HepG2 (cell line): Measurements from ENCODE around the gene SNX15. TPM values are rescaled to one million over a fixed set of nuclear protein-coding genes. Genes with fewer than 3 reads are reported as not detected.
A peak's percentile ranks its signal among the peaks of the same experiment; 100 is the strongest.

Source experiments
- AHR ChIP-seq: IDR thresholded peaks from 2 replicates; pipeline ENCODE4 v1.6.1; 2018; ENCODE audit warnings: missing genetic modification reagents, missing compliant biosample characterization
- ARID4A ChIP-seq: sonication (generic); formaldehyde crosslinking; IDR thresholded peaks from 2 replicates; pipeline ENCODE4 v1.5.0; 2020; ENCODE audit warnings: mild to moderate bottlenecking, missing genetic modification reagents, borderline replicate concordance
- BCLAF1 ChIP-seq: fragments of 450-650 bp; IDR thresholded peaks from 2 replicates; pipeline ENCODE4 v1.6.1; 2017; ENCODE audit warnings: mild to moderate bottlenecking
- BRD4 ChIP-seq: sonication (generic); formaldehyde crosslinking; IDR thresholded peaks from 2 replicates; pipeline ENCODE4 v1.4.0; 2020; ENCODE audit warnings: missing genetic modification reagents
- CENPT ChIP-seq: sonication (generic); formaldehyde crosslinking; IDR thresholded peaks from 2 replicates; pipeline ENCODE4 v1.8.0; 2022; ENCODE audit warnings: low read depth, mild to moderate bottlenecking, moderate library complexity, missing genetic modification reagents
- FOXM1 ChIP-seq: sonication (generic); formaldehyde crosslinking; IDR thresholded peaks from 2 replicates; pipeline ENCODE4 v1.5.0; 2020; ENCODE audit warnings: missing genetic modification reagents
- MAFG ChIP-seq: sonication (generic); formaldehyde crosslinking; IDR thresholded peaks from 2 replicates; pipeline ENCODE4 v1.5.1; 2020; ENCODE audit warnings: mild to moderate bottlenecking, missing genetic modification reagents
- PHF21A ChIP-seq: sonication (generic); formaldehyde crosslinking; IDR thresholded peaks from 2 replicates; pipeline ENCODE4 v1.5.0; 2020; ENCODE audit warnings: mild to moderate bottlenecking, missing genetic modification reagents
- POLR2A ChIP-seq, 2 experiments: IDR thresholded peaks; 2 replicates each; pipeline ENCODE4 v1.6.1; 2011; ENCODE audit warnings: low read depth in 2 of 2, low read length in 2 of 2, mild to moderate bottlenecking in 1 of 2, moderate library complexity in 1 of 2; ENCODE audit not compliant: insufficient read depth in 1 of 2
- PPARG ChIP-seq: conservative IDR thresholded peaks from 2 replicates; pipeline ENCODE4 v1.6.1; 2016; ENCODE audit warnings: missing biosample characterization, missing genetic modification reagents
- SCMH1 ChIP-seq: sonication (generic); formaldehyde crosslinking; IDR thresholded peaks from 2 replicates; pipeline ENCODE4 v1.9.0; 2021; ENCODE audit warnings: missing genetic modification reagents, mild to moderate bottlenecking, borderline replicate concordance
- SUZ12 ChIP-seq: fragments of 150-350 bp; IDR thresholded peaks from 2 replicates; pipeline ENCODE4 v1.6.1; 2014; ENCODE audit warnings: low read depth, low read length
- ZBTB7A ChIP-seq: sonication (generic); formaldehyde crosslinking; IDR thresholded peaks from 2 replicates; pipeline ENCODE4 v1.8.0; 2022; ENCODE audit warnings: mild to moderate bottlenecking, missing genetic modification reagents
- ZC3H13 ChIP-seq: sonication (generic); formaldehyde crosslinking; IDR thresholded peaks from 2 replicates; pipeline ENCODE4 v1.8.1; 2023; ENCODE audit warnings: mild to moderate bottlenecking, missing genetic modification reagents, moderate library complexity
- ZFX ChIP-seq: sonication (generic); formaldehyde crosslinking; IDR thresholded peaks from 2 replicates; pipeline ENCODE4 v1.4.0; 2020; ENCODE audit warnings: mild to moderate bottlenecking, low read depth, missing genetic modification reagents, moderate library complexity
- ZMYM2 ChIP-seq: sonication (generic); formaldehyde crosslinking; IDR thresholded peaks from 2 replicates; pipeline ENCODE4 v1.8.0; 2022; ENCODE audit warnings: mild to moderate bottlenecking, missing genetic modification reagents
- ZNF253 ChIP-seq: sonication (generic); formaldehyde crosslinking; IDR thresholded peaks from 2 replicates; pipeline ENCODE4 v1.8.0; 2022; ENCODE audit warnings: mild to moderate bottlenecking, missing genetic modification reagents, borderline replicate concordance
- ZNF432 ChIP-seq: sonication (generic); formaldehyde crosslinking; IDR thresholded peaks from 2 replicates; pipeline ENCODE4 v1.5.0; 2020; ENCODE audit warnings: missing genetic modification reagents, mild to moderate bottlenecking, borderline replicate concordance
- ZNF552 ChIP-seq: sonication (generic); formaldehyde crosslinking; IDR thresholded peaks from 2 replicates; pipeline ENCODE4 v1.9.0; 2022; ENCODE audit warnings: missing genetic modification reagents, mild to moderate bottlenecking, borderline replicate concordance
- ZNF564 ChIP-seq: sonication (generic); formaldehyde crosslinking; IDR thresholded peaks from 2 replicates; pipeline ENCODE4 v1.8.1; 2023; ENCODE audit warnings: mild to moderate bottlenecking, missing genetic modification reagents
- ZNF576 ChIP-seq: sonication (generic); formaldehyde crosslinking; IDR thresholded peaks from 2 replicates; pipeline ENCODE4 v1.4.0; 2020; ENCODE audit warnings: mild to moderate bottlenecking, missing genetic modification reagents
- ZNF790 ChIP-seq: sonication (generic); formaldehyde crosslinking; IDR thresholded peaks from 2 replicates; pipeline ENCODE4 v1.8.0; 2022; ENCODE audit warnings: missing genetic modification reagents, mild to moderate bottlenecking, borderline replicate concordance
- ZSCAN20 ChIP-seq: sonication (generic); formaldehyde crosslinking; IDR thresholded peaks from 2 replicates; pipeline ENCODE4 v1.4.0; 2020; ENCODE audit warnings: missing genetic modification reagents, mild to moderate bottlenecking, borderline replicate concordance
- polyA plus RNA-seq, 8 experiments: library from polyadenylated mRNA; depleted of rRNA in 3 of 8; stranded (reverse) in 7 of 8; unstranded in 1 of 8; fragments of >200 nt; fragmentation: Illumina TruSeq in 4 of 8; extraction: Trizol in 4 of 8; gene quantifications; 2 replicates each; pipeline versions ENCODE4 v1.2.1 to v1.2.3, GENCODE V29; 2011 to 2016; ENCODE audit warnings: low read depth in 4 of 8, missing spikeins in 1 of 8, mixed read lengths in 1 of 8; ENCODE audit not compliant: insufficient read depth in 1 of 8
- total RNA-seq, 5 experiments: library from RNA; depleted of rRNA; stranded (reverse); fragments of >200 nt; fragmentation: Illumina TruSeq; extraction: Trizol; gene quantifications; 2 replicates each; pipeline ENCODE4 v1.2.3, GENCODE V29; 2016; ENCODE audit warnings: low read depth in 1 of 5

Gene SNX15
- total and polyA plus RNA-seq, 2 of the 13 experiments (the other 11 are each of a cell fraction or from before 2014, with no cell fraction given), result 19.1 to 22.6 TPM

- TF ChIP-seq ZNF564 (CRISPR knock-in tag), result peak; percentile 86; the same call in 1 of the 2 replicates
- peak; percentile 85; the same call in 1 of the 2 replicates for TF ChIP-seq ZC3H13 (CRISPR knock-in tag)
- TF ChIP-seq ZFX (CRISPR knock-in tag), result peak; percentile 89
- no peak for TF ChIP-seq ZNF576
- no peak for TF ChIP-seq ZNF253 (CRISPR knock-in tag)
- 0 out of 2 replicates have a peak, but pooled peaks have one; percentile 36 for TF ChIP-seq ZBTB7A (CRISPR knock-in tag)
- TF ChIP-seq BRD4 (CRISPR knock-in tag), result no peak
- TF ChIP-seq POLR2A (IDR thresholded peaks at IDR 0.05; ENCODE audit: insufficient read depth in 1 of 2, low read depth in 2 of 2, low read length in 2 of 2), result peak; percentile 63 to 71
- peak; percentile 58 for TF ChIP-seq PHF21A
- 0 out of 2 replicates have a peak, but pooled peaks have one; percentile 32 for TF ChIP-seq PPARG (CRISPR knock-in tag)
- TF ChIP-seq ZNF790, result peak; percentile 81; the same call in 1 of the 2 replicates
- no peak for TF ChIP-seq ZSCAN20 (CRISPR knock-in tag)
- no peak for TF ChIP-seq FOXM1
- no peak for TF ChIP-seq SCMH1 (CRISPR knock-in tag)
- TF ChIP-seq ZMYM2, result no peak
- TF ChIP-seq ZNF432 (CRISPR knock-in tag), result no peak
- TF ChIP-seq BCLAF1, result no peak
- TF ChIP-seq ZNF552 (CRISPR knock-in tag), result 0 out of 2 replicates have a peak, but pooled peaks have one; percentile 55
- TF ChIP-seq AHR, result peak; percentile 20; the same call in 1 of the 2 replicates
- no peak for TF ChIP-seq MAFG (CRISPR knock-in tag)
- TF ChIP-seq ARID4A, result peak; percentile 100
- TF ChIP-seq SUZ12, result no peak
- 0 out of 2 replicates have a peak, but pooled peaks have one; percentile 38 for TF ChIP-seq CENPT
These were observed 56.8 kb downstream of the SNX15 start, which contains the start of the genes CDCA5 and ZFPL1 (continued) for GRCh38 chr11:65083834-65084597.
